Left ventricle myocardium superior (tissue), 1 donor: ENCODE measurements around the gene TUBB1. TPM values are rescaled to one million over a fixed set of nuclear protein-coding genes. Genes with fewer than 3 reads are reported as not detected.

Experiments used
- ATAC-seq: fragments of 200-7000 bp; cut with Tn5 transposase; one replicate; pipeline ENCODE4 v1.9.1; 2020; ENCODE audit warnings: mild to moderate bottlenecking, moderate library complexity
- DNase-seq: peaks from one replicate; pipeline ENCODE4 v3.0.0-alpha.2; 2020
- intact Hi-C: fragments of 100-400 bp; cut with micrococcal nuclease; formaldehyde crosslinking; loops from one replicate; pipeline ENCODE4 v1.11.0; 2022
- total RNA-seq: library from RNA; stranded (reverse); fragmentation: NEBNext Ultra II Directional; extraction: Animal tissue kit (Norgen Biotek cat#: 25700); gene quantifications from one replicate; pipeline ENCODE4 v1.2.1, GENCODE V29; 2021
- donor health status: DM: no; HTN: yes; CAD: no; lungs with severe emphysema.

Gene TUBB1
- total RNA-seq, 1 donor from 2014 or later = 0.30 TPM

DNA sequence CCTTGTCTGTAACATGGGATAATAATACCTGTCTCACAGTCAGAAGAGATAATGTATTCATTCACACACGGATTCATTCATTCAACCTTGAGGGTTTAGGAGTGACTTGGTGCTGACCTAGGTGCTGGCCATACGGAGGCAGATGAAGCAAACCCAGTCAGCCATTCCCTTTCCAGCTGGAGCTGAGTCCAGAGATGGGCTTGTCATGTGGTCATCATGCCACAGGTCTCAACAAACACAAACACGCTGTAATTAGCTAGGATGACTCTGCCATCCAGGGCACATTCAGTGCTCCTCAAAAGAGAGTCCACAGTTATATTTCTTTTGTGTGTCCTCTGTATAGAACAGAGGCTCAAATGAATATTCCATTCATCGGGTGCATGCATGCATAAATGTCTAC is 42.9 kb downstream of the TUBB1 start:
- intact Hi-C loops = no loop called here
- ATAC-seq (peak; percentile 47), DNase-seq (no peak)

DNA sequence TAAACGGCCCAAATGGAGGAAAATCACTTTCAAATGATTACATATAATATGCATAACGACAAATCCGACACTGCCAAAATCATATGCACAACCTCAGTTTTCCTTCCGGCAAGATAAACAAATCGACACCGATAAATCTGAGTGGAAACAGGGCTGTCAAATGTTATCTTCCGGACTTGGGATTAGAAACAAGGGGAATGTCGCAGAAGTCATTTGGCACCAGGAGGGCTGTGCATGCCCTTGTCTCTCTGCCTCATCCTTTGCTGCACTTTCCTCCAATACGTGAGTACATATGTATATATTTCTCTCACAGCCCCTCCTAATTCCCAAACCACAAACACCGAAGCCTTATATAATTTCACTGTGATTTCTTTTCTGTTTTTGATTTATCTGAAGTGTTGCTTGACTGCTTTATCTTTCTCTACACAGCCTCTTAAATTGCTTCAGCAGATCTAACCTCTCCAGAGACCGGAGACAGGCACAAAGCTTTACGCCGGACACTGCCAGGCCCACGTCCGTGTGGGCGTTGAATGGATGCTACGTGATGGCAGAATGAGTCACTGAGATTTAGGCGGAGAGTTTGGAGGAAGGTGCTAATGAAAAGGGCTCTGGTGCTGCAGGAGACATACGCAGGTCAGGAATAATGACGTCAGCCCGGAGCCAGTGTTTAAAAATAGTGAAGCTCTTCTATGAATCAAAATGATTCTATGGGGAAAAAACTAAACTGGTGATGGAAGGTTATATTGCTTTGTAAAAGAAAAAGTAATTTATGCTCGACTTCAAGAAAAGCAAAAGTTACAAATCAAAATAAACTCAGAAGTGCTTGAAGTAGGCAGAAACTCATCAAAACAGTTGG is 44.4 kb downstream of the TUBB1 start:
- peak; percentile 56 for DNase-seq
- intact Hi-C loops = no loop called here
- peak; percentile 92 for ATAC-seq

- ATAC-seq = no peak
These were observed 45.0 kb downstream of the TUBB1 start for GRCh38 chr20:59064214-59064722.

GRCh38 chr20:59068534-59068933 is 49.3 kb downstream of the TUBB1 start:
- intact Hi-C loops = no loop called here
- DNase-seq (no peak), ATAC-seq (no peak)

More at GRCh38 chr20:59064214-59064722, 45.0 kb downstream of the TUBB1 start:
- intact Hi-C loops = no loop called here
- DNase-seq = no peak

DNA sequence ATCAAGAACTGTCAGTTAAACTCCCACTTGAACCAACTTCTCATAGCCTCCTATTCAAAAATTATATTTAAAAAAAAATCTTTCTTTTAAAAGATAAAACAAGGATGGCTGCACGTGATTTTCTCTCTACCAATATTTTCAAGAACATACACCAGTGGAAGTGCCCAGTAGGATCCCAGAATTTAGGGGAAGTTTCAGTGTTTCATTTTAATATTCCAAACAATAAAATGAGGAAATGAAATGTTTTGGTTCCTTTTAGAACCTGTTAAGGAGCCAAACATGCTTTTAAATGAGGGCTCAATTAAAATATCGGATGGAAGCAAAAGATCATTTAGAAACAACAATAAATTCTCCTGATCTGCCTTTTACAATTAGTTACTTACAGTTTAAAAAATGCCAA is 49.8 kb downstream of the TUBB1 start:
- ATAC-seq (no peak), DNase-seq (no peak)
- intact Hi-C loops = no loop called here

- DNase-seq = no peak
- no peak for ATAC-seq
- intact Hi-C loops = no loop called here
These were observed 52.0 kb downstream of the TUBB1 start for GRCh38 chr20:59071216-59071615.

DNA sequence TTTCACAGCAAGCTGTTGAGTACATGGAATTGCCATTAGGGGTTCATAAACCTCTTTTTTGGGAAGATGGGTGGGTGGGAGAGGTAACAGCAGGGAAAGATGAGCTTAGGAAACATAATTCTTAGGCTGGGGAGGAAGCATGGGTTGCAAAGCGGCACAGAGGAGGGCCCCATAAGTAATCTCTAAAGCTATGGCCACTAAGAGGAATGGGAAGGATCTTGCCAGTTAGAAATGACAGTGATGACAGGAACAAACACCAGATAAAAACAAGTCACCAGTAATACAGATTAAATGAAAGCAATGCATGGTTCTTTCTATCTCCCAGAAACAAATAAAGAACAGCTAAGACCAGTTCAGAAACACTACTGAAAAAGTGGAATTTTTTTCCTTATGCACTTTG is 54.4 kb downstream of the TUBB1 start:
- peak; percentile 52 for ATAC-seq
- no peak for DNase-seq
- intact Hi-C loops = no loop called here

- DNase-seq (no peak), ATAC-seq (no peak)
- intact Hi-C loops = no loop called here
These were observed 55.2 kb downstream of the TUBB1 start for GRCh38 chr20:59074456-59074855.

GRCh38 chr20:59075934-59076508 is 56.8 kb downstream of the TUBB1 start:
- intact Hi-C loops = no loop called here
- DNase-seq = no peak
- no peak for ATAC-seq

Other genes starting within 250 kb of the TUBB1 start
- gene GNAS-AS1, start 168.5 kb upstream of the TUBB1 start, total RNA-seq = 0.35 TPM
- gene GNAS, start 166.7 kb upstream of the TUBB1 start, total RNA-seq = 1,575 TPM
- 35.6 TPM for gene NELFCD, start 38.2 kb upstream of the TUBB1 start, total RNA-seq
- gene CTSZ, start 12.2 kb upstream of the TUBB1 start, total RNA-seq = 129 TPM
- 128 TPM for gene ATP5F1E, start 12.9 kb downstream of the TUBB1 start, total RNA-seq
- 50.1 TPM for gene PRELID3B, start 23.4 kb downstream of the TUBB1 start, total RNA-seq
- gene ZNF831, start 144.4 kb downstream of the TUBB1 start, total RNA-seq = 0.17 TPM